ENCODE results near the gene PLCB1.
A peak's percentile ranks its signal among the peaks of the same experiment; 100 is the strongest.

The PLCB1 gene

GRCh38 chr20:8187740-8188139 lies 55.7 kb downstream of the PLCB1 start:
- DNase-seq (ENCODE audit: low read depth in 2 of 2) = peak; percentile 15 to 29
- no peak for TF ChIP-seq CTCF (IDR thresholded peaks at IDR 0.05; ENCODE audit: low read depth, low read length)
- H3K4me3 ChIP-seq (replicated peaks in 1 of 2; ENCODE audit: low read depth in 2 of 2, low read length in 2 of 2) = no peak overlapping the region

- no peak for DNase-seq (ENCODE audit: low read depth in 2 of 2)
- no peak for TF ChIP-seq CTCF (IDR thresholded peaks at IDR 0.05; ENCODE audit: low read depth, low read length)
- no peak overlapping the region for H3K4me3 ChIP-seq (replicated peaks in 1 of 2; ENCODE audit: low read depth in 2 of 2, low read length in 2 of 2)
Measured at GRCh38 chr20:8190043-8190880, 58.2 kb downstream of the PLCB1 start.

- no peak for DNase-seq (ENCODE audit: low read depth in 2 of 2)
- TF ChIP-seq CTCF (IDR thresholded peaks at IDR 0.05; ENCODE audit: low read depth, low read length) = no peak
- no peak overlapping the region for H3K4me3 ChIP-seq (replicated peaks in 1 of 2; ENCODE audit: low read depth in 2 of 2, low read length in 2 of 2)
Measured at GRCh38 chr20:8194721-8195120, 62.7 kb downstream of the PLCB1 start.

- peak in 1 of 2 donors; percentile 19 for DNase-seq (ENCODE audit: low read depth in 2 of 2)
- TF ChIP-seq CTCF (IDR thresholded peaks at IDR 0.05; ENCODE audit: low read depth, low read length) = no peak
- H3K4me3 ChIP-seq (replicated peaks in 1 of 2; ENCODE audit: low read depth in 2 of 2, low read length in 2 of 2) = no peak overlapping the region
Measured at GRCh38 chr20:8196096-8196495, 64.0 kb downstream of the PLCB1 start.

GRCh38 chr20:8200220-8200619 lies 68.2 kb downstream of the PLCB1 start:
- no peak for DNase-seq (ENCODE audit: low read depth in 2 of 2)
- H3K4me3 ChIP-seq (replicated peaks in 1 of 2; ENCODE audit: low read depth in 2 of 2, low read length in 2 of 2) = no peak overlapping the region
- TF ChIP-seq CTCF (IDR thresholded peaks at IDR 0.05; ENCODE audit: low read depth, low read length) = no peak

GRCh38 chr20:8203366-8203765 lies 71.3 kb downstream of the PLCB1 start:
- TF ChIP-seq CTCF (IDR thresholded peaks at IDR 0.05; ENCODE audit: low read depth, low read length) = no peak
- DNase-seq (ENCODE audit: low read depth in 2 of 2) = no peak
- H3K4me3 ChIP-seq (replicated peaks in 1 of 2; ENCODE audit: low read depth in 2 of 2, low read length in 2 of 2) = no peak overlapping the region
